SK-N-SH (cell line): ENCODE results near the gene CDH9.

Experiments used
- CTCF ChIP-seq: fragments of 200-600 bp; sonication (generic); IDR thresholded peaks from 2 replicates; pipeline ENCODE4 v1.6.1; 2017; ENCODE audit warnings: antibody characterized with exemption, mild to moderate bottlenecking, moderate library complexity
- FOXM1 ChIP-seq: IDR thresholded peaks from 2 replicates; pipeline ENCODE4 v1.4.0; 2012; ENCODE audit warnings: low read depth, mild to moderate bottlenecking
- JUND ChIP-seq: IDR thresholded peaks from 2 replicates; pipeline ENCODE4 v1.4.0; 2012
- RAD21 ChIP-seq: IDR thresholded peaks from 2 replicates; pipeline ENCODE4 v1.6.1; 2012; ENCODE audit warnings: mild to moderate bottlenecking, low read length

DNA sequence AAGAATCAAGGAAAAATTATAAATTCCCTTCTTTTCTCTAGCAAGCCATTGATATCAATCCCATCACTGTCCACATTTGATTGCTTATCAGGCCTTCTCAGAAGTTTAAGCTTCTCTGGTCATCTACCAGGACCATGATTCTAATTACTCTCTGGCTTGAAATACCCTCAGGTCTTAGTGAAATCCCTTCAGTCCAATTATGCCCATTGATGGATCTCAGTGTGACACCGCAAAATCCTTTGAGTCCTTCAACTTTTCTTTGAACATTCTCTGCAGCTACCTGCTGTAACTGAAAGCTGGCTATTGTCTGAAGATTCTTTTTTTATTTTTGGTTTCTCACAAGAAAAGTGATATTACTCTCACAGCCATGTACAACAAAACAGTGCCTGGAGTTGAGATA is 3.0 kb upstream of the CDH9 start:
- no peak for TF ChIP-seq CTCF
- no peak for TF ChIP-seq RAD21
- TF ChIP-seq FOXM1: no peak
- TF ChIP-seq JUND: no peak
